ENCODE measurements around the gene TNFRSF9. TPM values are rescaled to one million over a fixed set of nuclear protein-coding genes. Genes with fewer than 3 reads are reported as not detected.

Gene TNFRSF9
- polyA plus RNA-seq, 1 donor (not counting 4 experiments of a cell fraction or from before 2014, with no cell fraction given): not detected

GRCh38 chr1:7878027-7878426 is 62.6 kb downstream of the TNFRSF9 start:
- Histone ChIP-seq H3K27me3 (ENCODE audit: control insufficient read depth, extremely low read depth, insufficient read depth, low read length) (no peaks in the 10 kb centered on the region), H3K9ac (ENCODE audit: control insufficient read depth, extremely low read depth, insufficient read depth, low read length) (no peak overlapping the region), H3K36me3 (ENCODE audit: control insufficient read depth in 2 of 2, extremely low read depth in 1 of 2, insufficient read depth in 2 of 2, low read length in 2 of 2) (no peaks in the 10 kb centered on the region), H3K4me3 (ENCODE audit: control insufficient read depth in 2 of 3, extremely low read depth in 1 of 3, insufficient read depth in 2 of 3, low read depth in 1 of 3, low read length in 3 of 3) (no peak overlapping the region), H2AFZ (ENCODE audit: control insufficient read depth, low read length) (no peak overlapping the region), H3K4me1 (ENCODE audit: control insufficient read depth, extremely low read depth, insufficient read depth, low read length) (no peaks in the 10 kb centered on the region), H3K79me2 (ENCODE audit: control insufficient read depth, insufficient read depth, low read length) (no peaks in the 10 kb centered on the region), H4K20me1 (ENCODE audit: control insufficient read depth, extremely low read depth, insufficient read depth, low read length) (no peaks in the 10 kb centered on the region), H3K9me1 (ENCODE audit: control insufficient read depth, extremely low read depth, insufficient read depth, low read length) (no peaks in the 10 kb centered on the region), H3K4me2 (ENCODE audit: control insufficient read depth, extremely low read depth, insufficient read depth, low read depth, low read length) (no peak overlapping the region), H3K27ac (ENCODE audit: control insufficient read depth, insufficient read depth, low read length) (no peak overlapping the region), H3K9me3 (ENCODE audit: control insufficient read depth, low read depth, low read length) (no peaks in the 10 kb centered on the region)
- dilution Hi-C loops (cut with MboI; ENCODE audit: extremely low pct_ligation_motif_present, low sequenced_read_pairs): no loop called here
- no peak for TF ChIP-seq EZH2 (IDR thresholded peaks at IDR 0.05; ENCODE audit: low read length)
- TF ChIP-seq, protein P1, sequence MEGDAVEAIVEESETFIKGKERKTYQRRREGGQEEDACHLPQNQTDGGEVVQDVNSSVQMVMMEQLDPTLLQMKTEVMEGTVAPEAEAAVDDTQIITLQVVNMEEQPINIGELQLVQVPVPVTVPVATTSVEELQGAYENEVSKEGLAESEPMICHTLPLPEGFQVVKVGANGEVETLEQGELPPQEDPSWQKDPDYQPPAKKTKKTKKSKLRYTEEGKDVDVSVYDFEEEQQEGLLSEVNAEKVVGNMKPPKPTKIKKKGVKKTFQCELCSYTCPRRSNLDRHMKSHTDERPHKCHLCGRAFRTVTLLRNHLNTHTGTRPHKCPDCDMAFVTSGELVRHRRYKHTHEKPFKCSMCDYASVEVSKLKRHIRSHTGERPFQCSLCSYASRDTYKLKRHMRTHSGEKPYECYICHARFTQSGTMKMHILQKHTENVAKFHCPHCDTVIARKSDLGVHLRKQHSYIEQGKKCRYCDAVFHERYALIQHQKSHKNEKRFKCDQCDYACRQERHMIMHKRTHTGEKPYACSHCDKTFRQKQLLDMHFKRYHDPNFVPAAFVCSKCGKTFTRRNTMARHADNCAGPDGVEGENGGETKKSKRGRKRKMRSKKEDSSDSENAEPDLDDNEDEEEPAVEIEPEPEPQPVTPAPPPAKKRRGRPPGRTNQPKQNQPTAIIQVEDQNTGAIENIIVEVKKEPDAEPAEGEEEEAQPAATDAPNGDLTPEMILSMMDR (optimal IDR thresholded peaks at IDR 0.05 in 1 of 3, IDR thresholded peaks at IDR 0.05 in 1 of 3, conservative IDR thresholded peaks at IDR 0.05 in 1 of 3; ENCODE audit: extremely low read depth in 1 of 3, insufficient read depth in 2 of 3, low read length in 3 of 3): no peak
- DNase-seq (ENCODE audit: low read depth, low spot score): no peak
- FAIRE-seq: no peak

DNA sequence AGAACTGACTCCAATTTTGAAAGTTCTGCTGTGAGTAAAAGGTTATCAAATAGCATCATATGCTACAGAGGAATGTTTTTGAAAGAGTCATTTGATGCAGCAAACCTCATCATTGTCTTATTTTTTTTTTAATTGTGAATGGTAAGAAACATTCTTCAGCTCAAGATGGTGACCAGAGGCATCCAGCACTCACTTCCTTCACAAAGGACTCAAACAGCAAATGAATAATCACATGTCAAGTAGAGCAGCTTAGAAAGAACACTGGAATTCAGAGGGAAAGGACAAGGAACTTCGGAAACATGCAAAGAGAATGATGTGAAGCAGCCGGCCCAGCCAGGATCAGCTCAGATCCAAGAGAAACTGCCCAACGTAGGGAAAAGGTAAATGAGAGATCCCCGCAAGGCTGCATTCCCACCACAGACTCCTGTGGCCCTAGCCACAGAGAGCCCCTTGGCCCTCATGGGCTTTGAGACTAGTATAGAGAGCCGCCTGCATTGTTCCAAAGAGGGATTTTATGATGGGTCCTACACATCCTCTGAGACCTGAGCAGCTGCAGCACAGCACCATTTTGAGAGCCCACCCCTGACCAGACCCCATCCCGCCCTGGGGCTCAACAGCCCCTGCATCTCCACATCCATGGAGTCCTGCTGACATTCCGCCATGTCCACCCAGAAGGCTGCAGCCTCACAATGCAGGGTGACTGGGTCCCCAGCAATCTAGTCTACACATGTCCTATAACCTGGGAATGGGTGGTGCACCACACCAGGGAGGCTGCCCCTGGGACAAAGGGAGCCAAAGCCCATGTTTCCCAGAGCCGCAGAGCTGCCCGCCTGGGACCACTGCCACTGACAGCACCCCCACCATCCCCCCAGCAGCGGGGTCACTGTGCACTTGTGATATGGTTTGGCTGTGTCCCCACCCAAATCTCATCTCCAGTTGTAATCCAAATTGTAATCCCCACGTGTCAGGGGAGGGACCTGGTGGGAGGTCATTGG is 66.5 kb downstream of the TNFRSF9 start:
- Histone ChIP-seq H4K20me1 (ENCODE audit: control insufficient read depth, extremely low read depth, insufficient read depth, low read length) (no peaks in the 10 kb centered on the region), H3K27ac (ENCODE audit: control insufficient read depth, insufficient read depth, low read length) (no peak overlapping the region), H3K4me1 (ENCODE audit: control insufficient read depth, extremely low read depth, insufficient read depth, low read length) (no peaks in the 10 kb centered on the region), H3K9ac (ENCODE audit: control insufficient read depth, extremely low read depth, insufficient read depth, low read length) (no peak overlapping the region), H3K9me3 (ENCODE audit: control insufficient read depth, low read depth, low read length) (no peaks in the 10 kb centered on the region), H3K36me3 (ENCODE audit: control insufficient read depth in 2 of 2, extremely low read depth in 1 of 2, insufficient read depth in 2 of 2, low read length in 2 of 2) (no peaks in the 10 kb centered on the region), H3K79me2 (ENCODE audit: control insufficient read depth, insufficient read depth, low read length) (no peaks in the 10 kb centered on the region), H3K27me3 (ENCODE audit: control insufficient read depth, extremely low read depth, insufficient read depth, low read length) (no peaks in the 10 kb centered on the region), H2AFZ (ENCODE audit: control insufficient read depth, low read length) (no peak overlapping the region), H3K4me2 (ENCODE audit: control insufficient read depth, extremely low read depth, insufficient read depth, low read depth, low read length) (no peak overlapping the region), H3K4me3 (ENCODE audit: control insufficient read depth in 2 of 3, extremely low read depth in 1 of 3, insufficient read depth in 2 of 3, low read depth in 1 of 3, low read length in 3 of 3) (no peak overlapping the region), H3K9me1 (ENCODE audit: control insufficient read depth, extremely low read depth, insufficient read depth, low read length) (no peaks in the 10 kb centered on the region)
- TF ChIP-seq EZH2 (IDR thresholded peaks at IDR 0.05; ENCODE audit: low read length): no peak
- DNase-seq (ENCODE audit: low read depth, low spot score) (no peak), FAIRE-seq (no peak)
- dilution Hi-C loops (cut with MboI; ENCODE audit: extremely low pct_ligation_motif_present, low sequenced_read_pairs): no loop called here

Data from keratinocyte (primary cell).